WTC11 (cell line): ENCODE results near the gene PHACTR3. TPM values are rescaled to one million over a fixed set of nuclear protein-coding genes. Genes with fewer than 3 reads are reported as not detected.

ENCODE experiments used
- ATAC-seq: fragments of 200-7000 bp; cut with Tn5 transposase; 2 replicates; pipeline ENCODE4 v1.10.0; 2021; ENCODE audit warnings: mild to moderate bottlenecking, moderate library complexity
- CTCF ChIA-PET: fragments of 300-600 bp; sonication (Branson Sonifier 250); formaldehyde crosslinking; loops from one replicate; lab custom pipeline; 2021; ENCODE audit warnings: antibody characterized with exemption; lab: Charles Lee
- POLR2A ChIA-PET: fragments of 350-600 bp; sonication (Branson Sonifier 250); formaldehyde crosslinking; loops from one replicate; lab custom pipeline; 2021; ENCODE audit warnings: antibody characterized with exemption; lab: Charles Lee
- DNase-seq: peaks from one replicate; pipeline ENCODE4 v3.0.0; 2021; ENCODE audit warnings: low spot score
- H3K27ac Mint-ChIP-seq: 2 replicates; pipeline ENCODE4 v1.8.0; 2021; ENCODE audit warnings: mixed read lengths
- H3K27me3 Mint-ChIP-seq: 2 replicates; pipeline ENCODE4 v1.8.0; 2021; ENCODE audit warnings: low read depth, mild to moderate bottlenecking, moderate library complexity, mixed read lengths
- H3K36me3 Mint-ChIP-seq: 2 replicates; pipeline ENCODE4 v1.8.0; 2021; ENCODE audit warnings: mixed read lengths
- H3K4me1 Mint-ChIP-seq: 2 replicates; pipeline ENCODE4 v1.8.0; 2022; ENCODE audit warnings: mixed read lengths
- H3K4me3 Mint-ChIP-seq: 2 replicates; pipeline ENCODE4 v1.8.0; 2021; ENCODE audit warnings: mild to moderate bottlenecking, moderate library complexity, mixed read lengths
- H3K9me3 Mint-ChIP-seq: 2 replicates; pipeline ENCODE4 v1.8.0; 2021; ENCODE audit warnings: mixed read lengths
- ARID4B ChIP-seq: sonication (generic); formaldehyde crosslinking; IDR thresholded peaks from 2 replicates; pipeline ENCODE4 v1.8.0; 2023; ENCODE audit warnings: missing genetic modification reagents, mild to moderate bottlenecking, borderline replicate concordance
- ATF2 ChIP-seq: sonication (generic); formaldehyde crosslinking; IDR thresholded peaks from 2 replicates; pipeline ENCODE4 v1.8.1; 2022; ENCODE audit warnings: low read depth, missing genetic modification reagents, borderline replicate concordance
- MYBL2 ChIP-seq: sonication (generic); formaldehyde crosslinking; IDR thresholded peaks from 2 replicates; pipeline ENCODE4 v1.8.1; 2023; ENCODE audit warnings: mild to moderate bottlenecking, moderate library complexity, missing genetic modification reagents
- NR1H2 ChIP-seq: sonication (generic); formaldehyde crosslinking; IDR thresholded peaks from 2 replicates; pipeline ENCODE4 v1.9.0; 2021; ENCODE audit warnings: mild to moderate bottlenecking, moderate library complexity, missing genetic modification reagents
- NR2C2 ChIP-seq: sonication (generic); formaldehyde crosslinking; IDR thresholded peaks from 2 replicates; pipeline ENCODE4 v1.8.0; 2022; ENCODE audit warnings: mild to moderate bottlenecking, missing genetic modification reagents
- SMAD3 ChIP-seq: sonication (generic); formaldehyde crosslinking; IDR thresholded peaks from 2 replicates; pipeline ENCODE4 v1.8.0; 2022; ENCODE audit warnings: missing genetic modification reagents, mild to moderate bottlenecking, borderline replicate concordance
- SMAD4 ChIP-seq: sonication (generic); formaldehyde crosslinking; IDR thresholded peaks from 2 replicates; pipeline ENCODE4 v1.8.0; 2022; ENCODE audit warnings: mild to moderate bottlenecking, missing genetic modification reagents
- SP1 ChIP-seq: sonication (generic); formaldehyde crosslinking; conservative IDR thresholded peaks from 2 replicates; pipeline ENCODE4 v1.8.1; 2022; ENCODE audit warnings: missing genetic modification reagents
- ZNF138 ChIP-seq: sonication (generic); formaldehyde crosslinking; conservative IDR thresholded peaks from 2 replicates; pipeline ENCODE4 v1.8.1; 2022; ENCODE audit warnings: mild to moderate bottlenecking, moderate library complexity, missing genetic modification reagents
- ZNF317 ChIP-seq: sonication (generic); formaldehyde crosslinking; IDR thresholded peaks from 2 replicates; pipeline ENCODE4 v1.8.1; 2023; ENCODE audit warnings: low read depth, mild to moderate bottlenecking, moderate library complexity, missing genetic modification reagents, borderline replicate concordance
- total RNA-seq: library from RNA; stranded (reverse); gene quantifications from 3 replicates; pipeline ENCODE4 v1.2.3, GENCODE V29; 2021
- TF ChIP-seq, protein P1 (sequence below): sonication (generic); formaldehyde crosslinking; IDR thresholded peaks from 2 replicates; pipeline ENCODE4 v1.8.0; 2022; ENCODE audit warnings: mild to moderate bottlenecking, missing genetic modification reagents
- TF ChIP-seq, protein P2 (sequence below): sonication (generic); formaldehyde crosslinking; IDR thresholded peaks from 2 replicates; pipeline ENCODE4 v1.8.1; 2023; ENCODE audit warnings: mild to moderate bottlenecking, missing genetic modification reagents, moderate library complexity

The PHACTR3 gene
- total RNA-seq, 1 experiment from 2014 or later, result 0.28 TPM

DNA sequence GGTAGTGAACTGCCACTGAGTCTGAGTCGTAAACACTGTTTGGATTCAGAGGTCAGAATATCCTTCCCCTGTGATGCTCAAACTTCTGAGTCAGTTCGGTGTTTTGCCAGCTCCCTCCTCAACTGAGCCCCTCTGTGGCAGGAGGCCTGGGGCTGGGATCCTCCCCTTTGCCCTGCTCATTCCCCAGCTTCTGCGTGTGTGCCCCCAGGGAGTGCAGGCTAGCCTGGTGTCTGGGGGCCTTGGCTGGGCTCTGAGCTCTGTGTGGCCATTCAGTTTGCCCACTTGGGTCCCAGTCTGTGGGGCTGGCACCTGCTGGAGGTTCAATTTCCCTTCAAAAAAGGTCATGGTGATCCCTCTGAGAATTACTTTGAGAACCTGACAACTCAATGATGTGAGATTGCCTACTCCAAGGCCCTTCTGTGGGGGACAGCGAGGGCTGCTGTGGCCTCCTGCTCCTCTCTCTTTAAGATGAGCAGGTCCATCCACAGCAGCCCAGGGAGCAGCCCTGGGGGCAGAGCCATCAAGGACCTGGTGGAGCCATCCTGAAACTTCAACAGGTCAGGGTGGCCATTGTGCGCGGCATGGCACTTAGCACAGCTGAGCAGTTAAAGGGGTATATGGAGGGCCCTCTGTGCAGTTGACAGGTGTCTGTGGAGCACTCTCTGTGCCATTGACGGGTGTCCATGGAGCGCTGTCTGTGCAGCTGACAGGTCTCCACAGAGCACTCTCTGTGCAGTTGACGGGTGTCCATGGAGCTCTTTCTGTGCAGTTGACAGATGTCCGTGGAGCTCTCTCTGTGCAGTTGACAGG lies 181.9 kb downstream of the PHACTR3 start (continued):
- TF ChIP-seq, protein P1, sequence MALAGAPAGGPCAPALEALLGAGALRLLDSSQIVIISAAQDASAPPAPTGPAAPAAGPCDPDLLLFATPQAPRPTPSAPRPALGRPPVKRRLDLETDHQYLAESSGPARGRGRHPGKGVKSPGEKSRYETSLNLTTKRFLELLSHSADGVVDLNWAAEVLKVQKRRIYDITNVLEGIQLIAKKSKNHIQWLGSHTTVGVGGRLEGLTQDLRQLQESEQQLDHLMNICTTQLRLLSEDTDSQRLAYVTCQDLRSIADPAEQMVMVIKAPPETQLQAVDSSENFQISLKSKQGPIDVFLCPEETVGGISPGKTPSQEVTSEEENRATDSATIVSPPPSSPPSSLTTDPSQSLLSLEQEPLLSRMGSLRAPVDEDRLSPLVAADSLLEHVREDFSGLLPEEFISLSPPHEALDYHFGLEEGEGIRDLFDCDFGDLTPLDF (CRISPR knock-in tag), result no peak

- ChIA-PET CTCF (interaction anchor here (8.3 kb wide), 1 partner anchor 62 kb away, joined by 89 read pairs; no protein-coding TSS in a partner anchor), POLR2A (no interaction called here)
- TF ChIP-seq NR2C2 (CRISPR knock-in tag), result no peak
- TF ChIP-seq ZNF317 (CRISPR knock-in tag), result no peak
- TF ChIP-seq SP1 (CRISPR knock-in tag), result no peak
- TF ChIP-seq SMAD3 (CRISPR knock-in tag), result no peak
- TF ChIP-seq SMAD4, result no peak
- TF ChIP-seq ATF2, result no peak
- H3K9me3 Mint-ChIP-seq, result peaks cover 4% of the 10 kb centered on the region
- DNase-seq (no peak), ATAC-seq (no peak)
- peaks cover 24% of the 10 kb centered on the region for H3K27me3 Mint-ChIP-seq
- no peak overlapping the region for H3K4me3 Mint-ChIP-seq
- H3K4me1 Mint-ChIP-seq, result no peaks in the 10 kb centered on the region
- H3K36me3 Mint-ChIP-seq, result peaks cover 3% of the 10 kb centered on the region; the same call in 1 of the 2 replicates
- no peak overlapping the region for H3K27ac Mint-ChIP-seq
Measured at GRCh38 chr20:59786801-59787537, 182.6 kb downstream of the PHACTR3 start.

GRCh38 chr20:59787538-59787890 lies 183.2 kb downstream of the PHACTR3 start:
- DNase-seq, result no peak
- ChIA-PET POLR2A (no interaction called here), CTCF (interaction anchor here (8.3 kb wide), 1 partner anchor 61 kb away, joined by 89 read pairs; no protein-coding TSS in a partner anchor)
- peaks cover 24% of the 10 kb centered on the region for H3K27me3 Mint-ChIP-seq
- peaks cover 9% of the 10 kb centered on the region for H3K9me3 Mint-ChIP-seq
- H3K4me3 Mint-ChIP-seq, result no peak overlapping the region
- TF ChIP-seq ATF2 (no peak), ARID4B (CRISPR knock-in tag) (no peak), NR1H2 (CRISPR knock-in tag) (no peak), ZNF138 (CRISPR knock-in tag) (no peak), MYBL2 (CRISPR knock-in tag) (no peak)
- TF ChIP-seq, protein P2, sequence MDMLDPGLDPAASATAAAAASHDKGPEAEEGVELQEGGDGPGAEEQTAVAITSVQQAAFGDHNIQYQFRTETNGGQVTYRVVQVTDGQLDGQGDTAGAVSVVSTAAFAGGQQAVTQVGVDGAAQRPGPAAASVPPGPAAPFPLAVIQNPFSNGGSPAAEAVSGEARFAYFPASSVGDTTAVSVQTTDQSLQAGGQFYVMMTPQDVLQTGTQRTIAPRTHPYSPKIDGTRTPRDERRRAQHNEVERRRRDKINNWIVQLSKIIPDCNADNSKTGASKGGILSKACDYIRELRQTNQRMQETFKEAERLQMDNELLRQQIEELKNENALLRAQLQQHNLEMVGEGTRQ (CRISPR knock-in tag), result no peak
- ATAC-seq, result no peak
- peaks cover 7% of the 10 kb centered on the region; the same call in 1 of the 2 replicates for H3K36me3 Mint-ChIP-seq
- no peaks in the 10 kb centered on the region for H3K4me1 Mint-ChIP-seq
- H3K27ac Mint-ChIP-seq, result no peak overlapping the region
